OCI-LY7 (cell line): ENCODE data around the gene ZNF821. TPM values are rescaled to one million over a fixed set of nuclear protein-coding genes. Genes with fewer than 3 reads are reported as not detected.
A peak's percentile ranks its signal among the peaks of the same experiment; 100 is the strongest.
"Not testable (repeated sequence)": the region's sequence is repeated elsewhere in the genome, so short reads cannot be mapped to it uniquely, and the experiment has no call there.

ENCODE experiments used
- BruUV-seq: library from RNA; stranded (reverse); fragments of 400-500 nt; replicated peaks from 2 replicates; lab custom pipeline; 2021; lab: Mats Ljungman, UMichigan
- CTCF ChIA-PET: fragments of 300-600 bp; sonication (Branson Sonifier 250); formaldehyde crosslinking; loops from one replicate; lab custom pipeline; 2022; ENCODE audit warnings: antibody characterized with exemption; ENCODE audit not compliant: unreplicated experiment; lab: Charles Lee
- POLR2A ChIA-PET: fragments of 300-600 bp; sonication (Branson Sonifier 250); formaldehyde crosslinking; loops from one replicate; lab custom pipeline; 2022; ENCODE audit warnings: antibody characterized with exemption; lab: Charles Lee
- DNase-seq: peaks from one replicate; pipeline ENCODE4 v3.0.0-alpha.2; 2015; ENCODE audit warnings: low spot score
- H2AFZ ChIP-seq: fragments of 200-600 bp; sonication (generic), shearing (Covaris generic); 2 replicates; pipeline ENCODE4 v1.6.1; 2014; ENCODE audit warnings: mild to moderate bottlenecking, antibody characterized with exemption, low read length, moderate library complexity
- H3K27ac ChIP-seq: fragments of 200-600 bp; sonication (generic); 2 replicates; pipeline ENCODE4 v1.5.1; 2014; ENCODE audit warnings: mixed run types, low read depth, mild to moderate bottlenecking, moderate library complexity, low read length, inconsistent platforms; ENCODE audit not compliant: poor library complexity, severe bottlenecking
- H3K36me3 ChIP-seq: fragments of 200-600 bp; sonication (generic); 2 replicates; pipeline ENCODE4 v1.6.1; 2014; ENCODE audit warnings: mild to moderate bottlenecking, antibody characterized with exemption, low read length, moderate library complexity, mixed read lengths; ENCODE audit not compliant: insufficient read depth
- H3K4me1 ChIP-seq: fragments of 200-600 bp; sonication (generic); 2 replicates; pipeline ENCODE4 v1.5.1; 2014; ENCODE audit warnings: mild to moderate bottlenecking, low read length; ENCODE audit not compliant: insufficient read depth, poor library complexity, severe bottlenecking
- H3K4me2 ChIP-seq: fragments of 200-600 bp; sonication (generic); 2 replicates; pipeline ENCODE4 v1.6.1; 2014; ENCODE audit warnings: mild to moderate bottlenecking, low read length
- H3K4me3 ChIP-seq: fragments of 200-600 bp; sonication (generic); 2 replicates; pipeline ENCODE4 v1.5.1; 2014; ENCODE audit warnings: mild to moderate bottlenecking, low read depth, low read length; ENCODE audit not compliant: poor library complexity, severe bottlenecking
- H3K79me2 ChIP-seq: fragments of 200-600 bp; sonication (generic); 2 replicates; pipeline ENCODE4 v1.6.1; 2016; ENCODE audit warnings: low read depth, mild to moderate bottlenecking, low read length, moderate library complexity, mixed read lengths; ENCODE audit not compliant: insufficient read depth
- H3K9me2 ChIP-seq: fragments of 200-600 bp; sonication (generic); 2 replicates; pipeline ENCODE4 v1.6.1; 2016; ENCODE audit warnings: mild to moderate bottlenecking, low read length, mixed read lengths; ENCODE audit not compliant: insufficient read depth
- H3K9me3 ChIP-seq: fragments of 200-600 bp; sonication (generic); 2 replicates; pipeline ENCODE4 v1.6.1; 2014; ENCODE audit warnings: mild to moderate bottlenecking, mixed run types, low read length, mixed read lengths
- H4K20me1 ChIP-seq: fragments of 200-600 bp; sonication (generic); 2 replicates; pipeline ENCODE4 v1.6.1; 2014; ENCODE audit warnings: mild to moderate bottlenecking, antibody characterized with exemption, low read length, moderate library complexity, mixed read lengths; ENCODE audit not compliant: insufficient read depth
- CTCF ChIP-seq: fragments of 200-600 bp; sonication (generic); conservative IDR thresholded peaks from 2 replicates; pipeline ENCODE4 v1.5.1; 2014; ENCODE audit warnings: mild to moderate bottlenecking, antibody characterized with exemption, low read length, moderate library complexity, mixed read lengths
- EZH2phosphoT487 ChIP-seq: fragments of 200-600 bp; sonication (generic); IDR thresholded peaks from 2 replicates; pipeline ENCODE4 v1.6.1; 2018; ENCODE audit warnings: low read depth, borderline replicate concordance, mild to moderate bottlenecking, mixed run types, antibody characterized with exemption, low read length, moderate library complexity, mixed read lengths
- intact Hi-C: fragments of 100-400 bp; cut with micrococcal nuclease; formaldehyde crosslinking; loops from one replicate; pipeline ENCODE4 v1.10.0; 2022; ENCODE audit not compliant: unreplicated experiment
- total RNA-seq, 2 experiments: library from RNA; depleted of rRNA in 1 of 2; stranded (reverse); fragments of >200 nt in 1 of 2; shearing (Covaris generic) in 1 of 2; gene quantifications; 2 replicates each; pipeline ENCODE4 v1.2.3, GENCODE V29; 2014 to 2022

The ZNF821 gene
- total RNA-seq, 2 experiments from 2014 or later: 14.6 to 17.8 TPM

- H3K4me3 ChIP-seq, H3K36me3 ChIP-seq, intact Hi-C loops, H4K20me1 ChIP-seq, DNase-seq, H3K9me2 ChIP-seq, CTCF ChIA-PET, H3K4me1 ChIP-seq, H3K9me3 ChIP-seq, H3K27ac ChIP-seq, H3K79me2 ChIP-seq, H2AFZ ChIP-seq, BruUV-seq, H3K4me2 ChIP-seq: not testable (repeated sequence)
- POLR2A ChIA-PET: interaction anchor here (0.7 kb wide), 1 partner anchor 13 kb away, joined by 3 read pairs; no protein-coding TSS in a partner anchor
These were observed 52.3 kb downstream of the ZNF821 start for GRCh38 chr16:71831698-71832097.

- Histone ChIP-seq H3K4me2 (no peak overlapping the region), H3K27ac (no peak overlapping the region), H3K9me3 (no peaks in the 10 kb centered on the region), H3K36me3 (no peaks in the 10 kb centered on the region), H3K4me1 (no peaks in the 10 kb centered on the region), H3K9me2 (no peaks in the 10 kb centered on the region), H2AFZ (no peak overlapping the region), H3K79me2 (no peaks in the 10 kb centered on the region), H4K20me1 (no peaks in the 10 kb centered on the region), H3K4me3 (no peak overlapping the region)
- CTCF ChIA-PET: no interaction called here
- intact Hi-C loops: no loop called here
- POLR2A ChIA-PET: interaction anchor here (1.0 kb wide), 1 partner anchor 36 kb away, joined by 3 read pairs; no protein-coding TSS in a partner anchor
- no peak for DNase-seq
- no TSS peak for BruUV-seq
- TF ChIP-seq CTCF (no peak), EZH2phosphoT487 (no peak)
These were observed 53.6 kb downstream of the ZNF821 start for GRCh38 chr16:71830359-71830758.

- no peaks in the 10 kb centered on the region for H3K79me2 ChIP-seq
- no peak for DNase-seq
- no peaks in the 10 kb centered on the region for H3K9me3 ChIP-seq
- no peak overlapping the region for H2AFZ ChIP-seq
- H3K4me2 ChIP-seq: no peak overlapping the region
- intact Hi-C loops: no loop called here
- no TSS peak for BruUV-seq
- no peaks in the 10 kb centered on the region for H3K9me2 ChIP-seq
- CTCF ChIA-PET: no interaction called here
- H3K36me3 ChIP-seq: no peaks in the 10 kb centered on the region
- H3K4me3 ChIP-seq: no peak overlapping the region
- no peak overlapping the region for H3K27ac ChIP-seq
- no peaks in the 10 kb centered on the region for H3K4me1 ChIP-seq
- POLR2A ChIA-PET: no interaction called here
- no peaks in the 10 kb centered on the region for H4K20me1 ChIP-seq
- TF ChIP-seq CTCF: no peak
These were observed 57.4 kb downstream of the ZNF821 start for GRCh38 chr16:71826533-71827017.

- peaks cover 22% of the 10 kb centered on the region for H3K4me1 ChIP-seq
- H3K9me3 ChIP-seq, H3K4me3 ChIP-seq, H4K20me1 ChIP-seq, BruUV-seq, H3K36me3 ChIP-seq, H3K27ac ChIP-seq, intact Hi-C loops, DNase-seq, H3K9me2 ChIP-seq, CTCF ChIA-PET, H3K79me2 ChIP-seq: not testable (repeated sequence)
- peak overlapping the region; percentile 99 for H2AFZ ChIP-seq
- peak overlapping the region; percentile 55 for H3K4me2 ChIP-seq
- POLR2A ChIA-PET: interaction anchor here (0.5 to 0.7 kb wide), 5 partner anchors 9 to 1150 kb away, joined by 3 to 4 read pairs (median 3); no protein-coding TSS in a partner anchor
These were observed 66.9 kb downstream of the ZNF821 start for GRCh38 chr16:71817155-71817500.
